ENCODE measurements around the gene LHX6.

The LHX6 gene

GRCh38 chr9:122256206-122256605 lies 27.4 kb upstream of the LHX6 start:
- no peak overlapping the region for H3K23ac ChIP-seq (ENCODE audit: low read length in 2 of 2)
- no peak for DNase-seq
- no peak overlapping the region for H2BK120ac ChIP-seq (ENCODE audit: low read depth, low read length)

GRCh38 chr9:122254761-122255160 lies 26.0 kb upstream of the LHX6 start:
- Histone ChIP-seq H3K9ac (ENCODE audit: low read length) (no peak overlapping the region), H3K4me3 (ENCODE audit: insufficient read depth in 1 of 2, low read depth in 1 of 2, low read length in 2 of 2) (no peak overlapping the region)

More at GRCh38 chr9:122256206-122256605, 27.4 kb upstream of the LHX6 start:
- Histone ChIP-seq H3K18ac (ENCODE audit: low read depth in 1 of 2, low read length in 2 of 2) (no peak overlapping the region), H3K79me1 (replicated peaks; ENCODE audit: low read length, poor library complexity, severe bottlenecking) (peaks cover 28% of the 10 kb centered on the region), H2BK15ac (ENCODE audit: low read depth, poor library complexity, severe bottlenecking) (no peak overlapping the region), H3K4ac (ENCODE audit: low read depth in 1 of 2, low read length in 2 of 2) (no peak overlapping the region), H3K4me2 (ENCODE audit: low read length, poor library complexity, severe bottlenecking) (no peak overlapping the region), H4K8ac (ENCODE audit: low read length) (no peak overlapping the region), H2BK5ac (ENCODE audit: low read depth, low read length, poor library complexity, severe bottlenecking) (no peak overlapping the region), H3K9me3 (ENCODE audit: control insufficient read depth, low read length) (no peaks in the 10 kb centered on the region), H3K36me3 (ENCODE audit: control insufficient read depth in 1 of 2, insufficient read depth in 2 of 2, low read depth in 1 of 2, low read length in 2 of 2) (peaks cover 12 to 84% of the 10 kb centered on the region in 2 experiments), H2AK5ac (ENCODE audit: low read length, severe bottlenecking) (no peak overlapping the region), H2AFZ (ENCODE audit: low read depth, low read length) (no peak overlapping the region), H3K27me3 (ENCODE audit: control insufficient read depth in 1 of 2, insufficient read depth in 1 of 2, low read length in 2 of 2) (no peaks in the 10 kb centered on the region), H4K91ac (ENCODE audit: low read length) (no peak overlapping the region), H3K14ac (ENCODE audit: low read length in 2 of 2) (no peak overlapping the region), H3K27ac (ENCODE audit: low read length, poor library complexity, severe bottlenecking) (no peak overlapping the region), H3K4me1 (ENCODE audit: control insufficient read depth, insufficient read depth, low read depth, low read length) (no peaks in the 10 kb centered on the region), H3K9ac (ENCODE audit: low read length) (no peak overlapping the region), H2BK12ac (ENCODE audit: low read length in 2 of 2) (no peak overlapping the region), H3K4me3 (ENCODE audit: insufficient read depth in 1 of 2, low read depth in 1 of 2, low read length in 2 of 2) (no peak overlapping the region)
- 96% methylated on average over 2 of the region's 5 CpGs for WGBS

GRCh38 chr9:122252796-122253195 lies 24.0 kb upstream of the LHX6 start:
- no peak overlapping the region for H2BK5ac ChIP-seq (ENCODE audit: low read depth, low read length, poor library complexity, severe bottlenecking)
- no peaks in the 10 kb centered on the region for H3K27me3 ChIP-seq (ENCODE audit: control insufficient read depth in 1 of 2, insufficient read depth in 1 of 2, low read length in 2 of 2)
- no peak overlapping the region for H3K27ac ChIP-seq (ENCODE audit: low read length, poor library complexity, severe bottlenecking)
- 79% methylated on average over 4 of the region's 5 CpGs for WGBS
- no peak overlapping the region for H2BK120ac ChIP-seq (ENCODE audit: low read depth, low read length)
- no peak overlapping the region for H2AK5ac ChIP-seq (ENCODE audit: low read length, severe bottlenecking)
- no peak overlapping the region for H3K9ac ChIP-seq (ENCODE audit: low read length)
- no peak overlapping the region for H4K91ac ChIP-seq (ENCODE audit: low read length)
- H4K8ac ChIP-seq (ENCODE audit: low read length), result no peak overlapping the region
- no peaks in the 10 kb centered on the region for H3K4me1 ChIP-seq (ENCODE audit: control insufficient read depth, insufficient read depth, low read depth, low read length)
- no peak overlapping the region for H3K18ac ChIP-seq (ENCODE audit: low read depth in 1 of 2, low read length in 2 of 2)
- no peak for DNase-seq
- no peak overlapping the region for H2BK12ac ChIP-seq (ENCODE audit: low read length in 2 of 2)
- H3K23ac ChIP-seq (ENCODE audit: low read length in 2 of 2), result no peak overlapping the region
- H3K4me2 ChIP-seq (ENCODE audit: low read length, poor library complexity, severe bottlenecking), result no peak overlapping the region
- no peak overlapping the region for H2AFZ ChIP-seq (ENCODE audit: low read depth, low read length)
- H3K79me1 ChIP-seq (replicated peaks; ENCODE audit: low read length, poor library complexity, severe bottlenecking), result peaks cover 26% of the 10 kb centered on the region
- no peak overlapping the region for H3K4ac ChIP-seq (ENCODE audit: low read depth in 1 of 2, low read length in 2 of 2)
- no peak overlapping the region for H3K4me3 ChIP-seq (ENCODE audit: insufficient read depth in 1 of 2, low read depth in 1 of 2, low read length in 2 of 2)
- H2BK15ac ChIP-seq (ENCODE audit: low read depth, poor library complexity, severe bottlenecking), result no peak overlapping the region
- H3K14ac ChIP-seq (ENCODE audit: low read length in 2 of 2), result no peak overlapping the region
- H3K9me3 ChIP-seq (ENCODE audit: control insufficient read depth, low read length), result no peaks in the 10 kb centered on the region
- peaks cover 20 to 79% of the 10 kb centered on the region in 2 experiments for H3K36me3 ChIP-seq (ENCODE audit: control insufficient read depth in 1 of 2, insufficient read depth in 2 of 2, low read depth in 1 of 2, low read length in 2 of 2)

More at GRCh38 chr9:122254761-122255160, 26.0 kb upstream of the LHX6 start:
- no peak overlapping the region for H3K14ac ChIP-seq (ENCODE audit: low read length in 2 of 2)
- no peaks in the 10 kb centered on the region for H3K4me1 ChIP-seq (ENCODE audit: control insufficient read depth, insufficient read depth, low read depth, low read length)
- DNase-seq, result no peak
- H2AFZ ChIP-seq (ENCODE audit: low read depth, low read length), result no peak overlapping the region
- peaks cover 22% of the 10 kb centered on the region for H3K79me1 ChIP-seq (replicated peaks; ENCODE audit: low read length, poor library complexity, severe bottlenecking)
- H2BK5ac ChIP-seq (ENCODE audit: low read depth, low read length, poor library complexity, severe bottlenecking), result no peak overlapping the region
- H2BK12ac ChIP-seq (ENCODE audit: low read length in 2 of 2), result no peak overlapping the region
- no peak overlapping the region for H4K8ac ChIP-seq (ENCODE audit: low read length)
- H3K36me3 ChIP-seq (ENCODE audit: control insufficient read depth in 1 of 2, insufficient read depth in 2 of 2, low read depth in 1 of 2, low read length in 2 of 2), result peaks cover 10 to 83% of the 10 kb centered on the region in 2 experiments
- H3K4ac ChIP-seq (ENCODE audit: low read depth in 1 of 2, low read length in 2 of 2), result no peak overlapping the region
- no peak overlapping the region for H3K23ac ChIP-seq (ENCODE audit: low read length in 2 of 2)
- no peak overlapping the region for H2BK15ac ChIP-seq (ENCODE audit: low read depth, poor library complexity, severe bottlenecking)
- no peak overlapping the region for H3K4me2 ChIP-seq (ENCODE audit: low read length, poor library complexity, severe bottlenecking)
- no peak overlapping the region for H4K91ac ChIP-seq (ENCODE audit: low read length)
- H3K27me3 ChIP-seq (ENCODE audit: control insufficient read depth in 1 of 2, insufficient read depth in 1 of 2, low read length in 2 of 2), result no peaks in the 10 kb centered on the region
- no peaks in the 10 kb centered on the region for H3K9me3 ChIP-seq (ENCODE audit: control insufficient read depth, low read length)
- H2AK5ac ChIP-seq (ENCODE audit: low read length, severe bottlenecking), result no peak overlapping the region
- no peak overlapping the region for H3K18ac ChIP-seq (ENCODE audit: low read depth in 1 of 2, low read length in 2 of 2)
- no peak overlapping the region for H3K27ac ChIP-seq (ENCODE audit: low read length, poor library complexity, severe bottlenecking)
- H2BK120ac ChIP-seq (ENCODE audit: low read depth, low read length), result no peak overlapping the region
- WGBS, result 91% methylated on average over 2 of the region's 3 CpGs

GRCh38 chr9:122251351-122251750 lies 22.6 kb upstream of the LHX6 start:
- no peak overlapping the region for H2AFZ ChIP-seq (ENCODE audit: low read depth, low read length)
- no peak overlapping the region for H2AK5ac ChIP-seq (ENCODE audit: low read length, severe bottlenecking)
- no peaks in the 10 kb centered on the region for H3K4me1 ChIP-seq (ENCODE audit: control insufficient read depth, insufficient read depth, low read depth, low read length)
- H2BK120ac ChIP-seq (ENCODE audit: low read depth, low read length), result no peak overlapping the region
- no peak overlapping the region for H3K9ac ChIP-seq (ENCODE audit: low read length)
- H3K4me3 ChIP-seq (ENCODE audit: insufficient read depth in 1 of 2, low read depth in 1 of 2, low read length in 2 of 2), result no peak overlapping the region
- H3K23ac ChIP-seq (ENCODE audit: low read length in 2 of 2), result no peak overlapping the region
- H4K91ac ChIP-seq (ENCODE audit: low read length), result no peak overlapping the region
- H4K8ac ChIP-seq (ENCODE audit: low read length), result no peak overlapping the region
- no peak overlapping the region for H3K4me2 ChIP-seq (ENCODE audit: low read length, poor library complexity, severe bottlenecking)
- no peak overlapping the region for H2BK5ac ChIP-seq (ENCODE audit: low read depth, low read length, poor library complexity, severe bottlenecking)
- peaks cover 29% of the 10 kb centered on the region for H3K79me1 ChIP-seq (replicated peaks; ENCODE audit: low read length, poor library complexity, severe bottlenecking)
- WGBS, result 94% methylated on average over 1 of the region's 2 CpGs
- H3K36me3 ChIP-seq (ENCODE audit: control insufficient read depth in 1 of 2, insufficient read depth in 2 of 2, low read depth in 1 of 2, low read length in 2 of 2), result peaks cover 25 to 81% of the 10 kb centered on the region in 2 experiments
- H3K27ac ChIP-seq (ENCODE audit: low read length, poor library complexity, severe bottlenecking), result no peak overlapping the region
- no peak overlapping the region for H3K4ac ChIP-seq (ENCODE audit: low read depth in 1 of 2, low read length in 2 of 2)
- DNase-seq, result no peak
- H2BK15ac ChIP-seq (ENCODE audit: low read depth, poor library complexity, severe bottlenecking), result no peak overlapping the region
- H3K18ac ChIP-seq (ENCODE audit: low read depth in 1 of 2, low read length in 2 of 2), result no peak overlapping the region
- no peaks in the 10 kb centered on the region for H3K9me3 ChIP-seq (ENCODE audit: control insufficient read depth, low read length)
- H3K14ac ChIP-seq (ENCODE audit: low read length in 2 of 2), result no peak overlapping the region
- no peak overlapping the region for H2BK12ac ChIP-seq (ENCODE audit: low read length in 2 of 2)
- H3K27me3 ChIP-seq (ENCODE audit: control insufficient read depth in 1 of 2, insufficient read depth in 1 of 2, low read length in 2 of 2), result no peaks in the 10 kb centered on the region
